DND-41 (cell line): ENCODE data around the gene MS4A13.
"Not testable (repeated sequence)": the region's sequence is repeated elsewhere in the genome, so short reads cannot be mapped to it uniquely, and the experiment has no call there.

Experiments
- ATAC-seq: fragments of 200-7000 bp; cut with Tn5 transposase; 3 replicates; pipeline ENCODE4 v1.9.1; 2021; ENCODE audit warnings: low read depth; ENCODE audit not compliant: insufficient read depth
- DNase-seq: peaks from one replicate; pipeline ENCODE4 v3.0.0-alpha.2; 2020
- H2AFZ ChIP-seq: 2 replicates; pipeline ENCODE4 v1.6.0; 2012; ENCODE audit warnings: low read depth, low read length
- H3K27ac ChIP-seq: 2 replicates; pipeline ENCODE4 v1.5.1; 2012; ENCODE audit warnings: low read length, inconsistent platforms
- H3K27me3 ChIP-seq: fragments of 200-600 bp; sonication (generic); 2 replicates; pipeline ENCODE4 v1.6.0; 2012; ENCODE audit warnings: low read length, mild to moderate bottlenecking, inconsistent platforms; ENCODE audit not compliant: insufficient read depth, poor library complexity
- H3K36me3 ChIP-seq: 2 replicates; pipeline ENCODE4 v1.5.1; 2012; ENCODE audit warnings: low read length, inconsistent platforms; ENCODE audit not compliant: insufficient read depth
- H3K4me1 ChIP-seq: 2 replicates; pipeline ENCODE4 v1.5.1; 2012; ENCODE audit warnings: mild to moderate bottlenecking, low read length; ENCODE audit not compliant: insufficient read depth
- H3K4me2 ChIP-seq: 2 replicates; pipeline ENCODE4 v1.6.0; 2012; ENCODE audit warnings: mild to moderate bottlenecking, moderate library complexity, low read length, inconsistent platforms; ENCODE audit not compliant: insufficient read depth
- H3K4me3 ChIP-seq, 2 experiments: fragments of 200-600 bp in 1 of 2; shearing (Covaris generic) in 1 of 2; 2 replicates each; pipeline ENCODE4 v1.5.1; 2012 to 2016; ENCODE audit warnings: inconsistent platforms in 2 of 2, low read length in 2 of 2, mild to moderate bottlenecking in 2 of 2, low read depth in 1 of 2, moderate library complexity in 1 of 2
- H3K79me2 ChIP-seq: 2 replicates; pipeline ENCODE4 v1.6.0; 2012; ENCODE audit warnings: low read length, inconsistent platforms; ENCODE audit not compliant: insufficient read depth
- H3K9ac ChIP-seq: 2 replicates; pipeline ENCODE4 v1.6.0; 2012; ENCODE audit warnings: low read depth, mild to moderate bottlenecking, inconsistent platforms, low read length, moderate library complexity
- H3K9me3 ChIP-seq: 2 replicates; pipeline ENCODE4 v1.5.1; 2012; ENCODE audit warnings: low read length, moderate library complexity, mild to moderate bottlenecking, inconsistent platforms; ENCODE audit not compliant: insufficient read depth, severe bottlenecking
- H4K20me1 ChIP-seq: 2 replicates; pipeline ENCODE4 v1.6.0; 2012; ENCODE audit warnings: low read length; ENCODE audit not compliant: insufficient read depth
- CTCF ChIP-seq: IDR thresholded peaks from 2 replicates; pipeline ENCODE4 v1.5.1; 2012; ENCODE audit warnings: borderline replicate concordance, low read length, moderate library complexity, mild to moderate bottlenecking; ENCODE audit not compliant: poor library complexity, severe bottlenecking; ENCODE audit errors: extremely low read depth
- EZH2 ChIP-seq: IDR thresholded peaks from 3 replicates; pipeline ENCODE4 v1.6.1; 2012; ENCODE audit warnings: borderline replicate concordance, low read depth, mild to moderate bottlenecking, moderate library complexity, low read length, inconsistent platforms; ENCODE audit not compliant: severe bottlenecking

MS4A13 gene

GRCh38 chr11:60500276-60500910 is 14.8 kb upstream of the MS4A13 start:
- H3K4me2 ChIP-seq: no peak overlapping the region
- ATAC-seq (no peak), DNase-seq (no peak)
- H4K20me1 ChIP-seq: no peaks in the 10 kb centered on the region
- H3K79me2 ChIP-seq: no peaks in the 10 kb centered on the region
- no peaks in the 10 kb centered on the region for H3K36me3 ChIP-seq
- H3K4me3 ChIP-seq: no peak overlapping the region
- no peaks in the 10 kb centered on the region for H3K9me3 ChIP-seq
- H3K4me1 ChIP-seq: peaks cover 15% of the 10 kb centered on the region
- H3K9ac ChIP-seq: no peak overlapping the region
- H3K27me3 ChIP-seq: no peaks in the 10 kb centered on the region
- TF ChIP-seq EZH2 (no peak), CTCF (no peak)
- H3K27ac ChIP-seq: no peak overlapping the region
- no peak overlapping the region for H2AFZ ChIP-seq

DNA sequence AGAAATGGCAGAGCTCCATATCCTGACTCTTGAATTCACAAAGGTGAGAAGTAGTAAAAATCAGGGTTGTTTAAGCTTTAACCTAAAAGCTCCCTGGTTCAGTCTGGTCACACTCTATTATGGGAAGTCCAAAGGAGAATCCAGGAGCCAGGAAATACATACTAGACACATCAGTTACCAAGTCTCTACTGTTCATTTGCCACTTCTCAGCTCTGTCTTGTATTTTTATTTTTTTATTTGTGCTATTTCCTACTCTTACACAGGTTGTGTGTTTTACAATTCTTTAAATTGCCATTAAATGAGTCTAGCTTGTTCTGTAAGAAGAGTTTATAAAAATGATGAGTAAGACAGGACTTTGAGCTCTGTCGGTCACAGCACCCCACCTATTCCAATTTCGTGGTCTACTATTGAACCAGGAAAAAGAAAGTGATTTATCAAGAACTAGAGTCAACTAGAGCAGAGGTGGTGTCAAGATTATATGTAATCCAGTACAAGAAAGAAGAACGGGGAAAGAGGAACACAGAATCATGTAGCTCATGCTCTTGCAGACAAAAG is 12.9 kb upstream of the MS4A13 start:
- TF ChIP-seq CTCF: no peak
- TF ChIP-seq EZH2: no peak
- DNase-seq: no peak
- Histone ChIP-seq H3K4me3 (no peak overlapping the region), H3K4me2 (no peak overlapping the region), H3K9me3 (no peaks in the 10 kb centered on the region), H3K9ac (no peak overlapping the region), H4K20me1 (no peaks in the 10 kb centered on the region), H3K4me1 (peaks cover 15% of the 10 kb centered on the region), H3K27me3 (no peaks in the 10 kb centered on the region), H2AFZ (no peak overlapping the region), H3K27ac (no peak overlapping the region), H3K36me3 (no peaks in the 10 kb centered on the region), H3K79me2 (no peaks in the 10 kb centered on the region)
- no peak for ATAC-seq

DNA sequence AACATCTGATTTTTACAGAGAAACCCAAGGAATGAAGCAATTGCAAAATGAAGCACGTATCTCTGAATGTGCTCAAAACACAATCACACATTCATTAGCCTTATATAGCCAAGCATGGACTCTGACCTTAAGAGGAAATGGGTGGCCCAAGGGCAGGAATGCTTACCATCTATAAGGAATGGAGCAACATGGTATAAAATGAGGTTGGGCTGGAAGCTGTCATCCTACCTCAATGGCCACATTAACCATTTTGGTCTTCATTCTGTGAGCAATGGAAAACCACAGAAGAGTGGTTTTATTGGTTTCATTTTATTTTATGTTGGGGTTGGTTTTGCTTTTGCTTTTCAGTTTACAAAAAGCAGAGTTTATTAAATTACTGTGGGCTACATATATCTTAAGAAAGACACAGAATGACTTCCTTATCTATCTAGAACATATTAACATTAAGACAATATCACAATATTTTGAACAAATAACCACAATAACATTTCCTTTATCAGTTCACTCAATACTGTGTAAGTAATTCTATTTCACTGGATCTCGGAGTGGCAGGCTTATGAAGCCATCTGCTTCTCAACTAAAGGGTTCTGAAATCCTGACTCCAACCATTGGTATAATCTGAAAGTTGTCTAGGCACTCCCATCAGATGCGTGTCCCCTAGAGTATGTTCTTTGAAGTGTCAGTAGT is 10.8 kb upstream of the MS4A13 start:
- no peaks in the 10 kb centered on the region for H4K20me1 ChIP-seq
- H3K79me2 ChIP-seq: no peaks in the 10 kb centered on the region
- no peaks in the 10 kb centered on the region for H3K9me3 ChIP-seq
- H3K27ac ChIP-seq: no peak overlapping the region
- peak overlapping the region; percentile 8 for H3K4me2 ChIP-seq
- peaks cover 15% of the 10 kb centered on the region for H3K4me1 ChIP-seq
- TF ChIP-seq EZH2 (no peak), CTCF (peak; percentile 5)
- H3K9ac ChIP-seq: no peak overlapping the region
- no peak overlapping the region for H3K4me3 ChIP-seq
- no peaks in the 10 kb centered on the region for H3K36me3 ChIP-seq
- DNase-seq (no peak), ATAC-seq (peak; percentile 72)
- no peaks in the 10 kb centered on the region for H3K27me3 ChIP-seq
- no peak overlapping the region for H2AFZ ChIP-seq

DNA sequence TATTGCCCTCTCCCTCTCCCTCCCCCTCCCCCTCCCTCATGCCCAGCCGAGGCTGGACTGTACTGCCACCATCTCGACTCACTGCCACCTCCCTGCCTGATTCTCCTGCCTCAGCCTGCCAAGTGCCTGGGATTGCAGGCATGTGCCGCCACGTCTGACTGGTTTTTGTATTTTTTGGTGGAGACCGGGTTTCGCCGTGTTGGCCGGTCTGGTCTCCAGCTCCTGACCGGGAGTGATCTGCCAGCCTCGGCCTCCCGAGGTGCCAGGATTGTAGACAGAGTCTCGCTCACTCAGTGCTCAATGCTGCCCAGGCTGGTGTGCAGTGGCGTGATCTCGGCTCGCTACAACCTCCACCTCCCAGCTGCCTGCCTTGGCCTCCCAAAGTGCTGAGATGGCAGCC is 5.6 kb upstream of the MS4A13 start:
- not testable (repeated sequence) for H3K27ac ChIP-seq, H3K4me1 ChIP-seq, ATAC-seq, H3K9me3 ChIP-seq, H3K27me3 ChIP-seq, H3K4me2 ChIP-seq, H3K9ac ChIP-seq, H3K79me2 ChIP-seq, DNase-seq, H3K4me3 ChIP-seq, H4K20me1 ChIP-seq, H3K36me3 ChIP-seq, H2AFZ ChIP-seq

DNA sequence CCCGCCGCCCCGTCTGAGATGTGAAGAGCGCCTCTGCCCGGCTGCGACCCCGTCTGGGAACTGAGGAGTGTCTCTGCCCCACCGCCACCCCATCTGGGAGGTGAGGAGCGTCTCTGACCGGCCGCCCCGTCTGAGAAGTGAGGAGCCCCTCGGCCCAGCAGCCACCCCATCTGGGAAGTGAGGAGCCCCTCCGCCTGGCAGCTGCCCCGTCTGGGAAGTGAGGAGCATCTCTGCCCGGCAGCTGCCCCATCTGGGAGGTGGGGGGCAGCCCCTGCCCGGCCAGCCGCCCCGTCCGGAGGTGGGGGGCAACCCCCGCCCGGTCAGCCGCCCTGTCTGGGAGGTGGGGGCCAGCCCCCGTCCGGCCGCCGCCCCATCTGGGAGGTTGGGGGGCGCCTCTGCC is 5.0 kb upstream of the MS4A13 start:
- H3K9me3 ChIP-seq, H3K4me3 ChIP-seq, H3K79me2 ChIP-seq: not testable (repeated sequence)

More for the DNA sequence above, 5.0 kb upstream of the MS4A13 start:
- not testable (repeated sequence) for H3K4me2 ChIP-seq, H3K27me3 ChIP-seq, H3K4me1 ChIP-seq, H2AFZ ChIP-seq, H3K36me3 ChIP-seq, H3K9ac ChIP-seq, DNase-seq, H3K27ac ChIP-seq, ATAC-seq, H4K20me1 ChIP-seq
